Loucy (cell line): Measurements from ENCODE around the gene KIAA0930.
"Not testable (repeated sequence)": the region's sequence is repeated elsewhere in the genome, so short reads cannot be mapped to it uniquely, and the experiment has no call there.

Source experiments
- H2AFZ ChIP-seq: fragments of 200-600 bp; sonication (generic); 2 replicates; pipeline ENCODE4 v1.6.0; 2016; ENCODE audit warnings: antibody characterized with exemption, mild to moderate bottlenecking, low read length, moderate library complexity
- H3F3A ChIP-seq: fragments of 200-600 bp; 2 replicates; pipeline ENCODE4 v1.6.0; 2016; ENCODE audit warnings: antibody characterized with exemption, low read depth, mild to moderate bottlenecking
- H3K27me3 ChIP-seq: fragments of 200-600 bp; sonication (generic); 2 replicates; pipeline ENCODE4 v1.6.1; 2014; ENCODE audit warnings: low read length, mild to moderate bottlenecking; ENCODE audit not compliant: insufficient read depth, poor library complexity, severe bottlenecking
- H3K36me3 ChIP-seq: fragments of 200-600 bp; sonication (generic); 2 replicates; pipeline ENCODE4 v1.6.1; 2016; ENCODE audit warnings: low read length; ENCODE audit not compliant: insufficient read depth
- H3K4me1 ChIP-seq: fragments of 200-600 bp; sonication (generic); 2 replicates; pipeline ENCODE4 v1.5.1; 2014; ENCODE audit warnings: low read length, mild to moderate bottlenecking; ENCODE audit not compliant: insufficient read depth, poor library complexity, severe bottlenecking
- H3K4me2 ChIP-seq: fragments of 200-600 bp; sonication (generic); 2 replicates; pipeline ENCODE4 v1.6.0; 2014; ENCODE audit warnings: antibody characterized with exemption, low read length, low read depth, mild to moderate bottlenecking; ENCODE audit not compliant: poor library complexity, severe bottlenecking
- H3K4me3 ChIP-seq: fragments of 200-600 bp; sonication (generic); 2 replicates; pipeline ENCODE4 v1.5.1; 2014; ENCODE audit warnings: low read length, mild to moderate bottlenecking, mixed read lengths; ENCODE audit not compliant: poor library complexity, severe bottlenecking
- H3K79me2 ChIP-seq: fragments of 200-600 bp; sonication (generic); 2 replicates; pipeline ENCODE4 v1.6.1; 2014; ENCODE audit warnings: low read length; ENCODE audit not compliant: insufficient read depth
- H3K9ac ChIP-seq: fragments of 200-600 bp; sonication (generic); 2 replicates; pipeline ENCODE4 v1.6.0; 2014; ENCODE audit warnings: mild to moderate bottlenecking, low read depth, low read length, moderate library complexity; ENCODE audit not compliant: poor library complexity, severe bottlenecking
- H3K9me2 ChIP-seq: fragments of 200-600 bp; sonication (generic); replicated peaks from 2 replicates; pipeline ENCODE4 v1.6.1; 2016; ENCODE audit warnings: low read depth, low read length, mixed read lengths
- H3K9me3 ChIP-seq: fragments of 200-600 bp; sonication (generic); 2 replicates; pipeline ENCODE4 v1.6.1; 2014; ENCODE audit warnings: mild to moderate bottlenecking, antibody characterized with exemption, low read length, low read depth; ENCODE audit not compliant: insufficient read depth
- H4K20me1 ChIP-seq: fragments of 200-600 bp; sonication (generic); 2 replicates; pipeline ENCODE4 v1.6.0; 2014; ENCODE audit warnings: antibody characterized with exemption, low read length, mild to moderate bottlenecking; ENCODE audit not compliant: insufficient read depth, poor library complexity, severe bottlenecking
- CTCF ChIP-seq: fragments of 200-600 bp; sonication (generic); conservative IDR thresholded peaks from 2 replicates; pipeline ENCODE4 v1.5.1; 2014; ENCODE audit warnings: mild to moderate bottlenecking, antibody characterized with exemption, low read length
- EZH2phosphoT487 ChIP-seq: fragments of 200-600 bp; IDR thresholded peaks from 2 replicates; pipeline ENCODE4 v1.6.1; 2018; ENCODE audit warnings: antibody characterized with exemption, mild to moderate bottlenecking, moderate library complexity, borderline replicate concordance

The KIAA0930 gene

GRCh38 chr22:45278125-45278524, 37.4 kb upstream of the KIAA0930 start:
- no peak overlapping the region for H3K4me2 ChIP-seq
- H3K27me3 ChIP-seq, result no peaks in the 10 kb centered on the region
- no peaks in the 10 kb centered on the region for H3K79me2 ChIP-seq
- no peak overlapping the region for H3K4me3 ChIP-seq
- H3K9me2 ChIP-seq, result no peaks in the 10 kb centered on the region
- no peak for TF ChIP-seq EZH2phosphoT487
- TF ChIP-seq CTCF, result no peak
- H3F3A ChIP-seq, result no peaks in the 10 kb centered on the region
- no peaks in the 10 kb centered on the region for H3K4me1 ChIP-seq
- no peak overlapping the region for H3K9ac ChIP-seq
- H4K20me1 ChIP-seq, result no peaks in the 10 kb centered on the region
- no peaks in the 10 kb centered on the region for H3K36me3 ChIP-seq
- H3K9me3 ChIP-seq, result no peaks in the 10 kb centered on the region
- H2AFZ ChIP-seq, result no peak overlapping the region

- H3K36me3 ChIP-seq, H3K9ac ChIP-seq, H3K4me3 ChIP-seq, H3F3A ChIP-seq, H3K4me2 ChIP-seq, H2AFZ ChIP-seq, H3K9me2 ChIP-seq, H3K27me3 ChIP-seq, H3K9me3 ChIP-seq, H3K4me1 ChIP-seq, H4K20me1 ChIP-seq, H3K79me2 ChIP-seq: not testable (repeated sequence)
Measured at GRCh38 chr22:45277720-45278119, 37.0 kb upstream of the KIAA0930 start.

GRCh38 chr22:45276507-45277105, 35.9 kb upstream of the KIAA0930 start:
- no peaks in the 10 kb centered on the region for H3K9me2 ChIP-seq
- H3K4me3 ChIP-seq, result no peak overlapping the region
- no peaks in the 10 kb centered on the region for H3K4me1 ChIP-seq
- no peaks in the 10 kb centered on the region for H3F3A ChIP-seq
- TF ChIP-seq EZH2phosphoT487 (no peak), CTCF (no peak)
- H3K9me3 ChIP-seq, result no peaks in the 10 kb centered on the region
- H3K36me3 ChIP-seq, result no peaks in the 10 kb centered on the region
- H3K79me2 ChIP-seq, result no peaks in the 10 kb centered on the region
- no peaks in the 10 kb centered on the region for H3K27me3 ChIP-seq
- H4K20me1 ChIP-seq, result no peaks in the 10 kb centered on the region
- H2AFZ ChIP-seq, result no peak overlapping the region
- H3K4me2 ChIP-seq, result no peak overlapping the region
- H3K9ac ChIP-seq, result no peak overlapping the region

GRCh38 chr22:45273452-45274075, 32.9 kb upstream of the KIAA0930 start:
- Histone ChIP-seq H3K4me2 (no peak overlapping the region), H3K4me1 (peaks cover 8% of the 10 kb centered on the region)

More at GRCh38 chr22:45273452-45274075, 32.9 kb upstream of the KIAA0930 start:
- Histone ChIP-seq H2AFZ (no peak overlapping the region), H3F3A (no peaks in the 10 kb centered on the region), H3K9me3 (no peaks in the 10 kb centered on the region), H3K27me3 (no peaks in the 10 kb centered on the region), H3K36me3 (no peaks in the 10 kb centered on the region), H3K4me3 (no peak overlapping the region), H3K79me2 (no peaks in the 10 kb centered on the region), H3K9ac (no peak overlapping the region), H3K9me2 (no peaks in the 10 kb centered on the region), H4K20me1 (no peaks in the 10 kb centered on the region)
- TF ChIP-seq CTCF, result no peak
